Skeletal muscle satellite cell (primary cell): ENCODE results near the gene MED10.
"Not testable (repeated sequence)": the region's sequence is repeated elsewhere in the genome, so short reads cannot be mapped to it uniquely, and the experiment has no call there.

ENCODE experiments used
- H3K27me3 ChIP-seq: 2 replicates; pipeline ENCODE4 v1.7.0; 2013; ENCODE audit warnings: low read length; ENCODE audit not compliant: control insufficient read depth, insufficient read depth
- H3K36me3 ChIP-seq: 2 replicates; pipeline ENCODE4 v1.7.0; 2013; ENCODE audit warnings: mild to moderate bottlenecking, control low read depth, low read length; ENCODE audit not compliant: insufficient read depth
- H3K4me1 ChIP-seq: 2 replicates; pipeline ENCODE4 v1.7.0; 2013; ENCODE audit warnings: low read length; ENCODE audit not compliant: control insufficient read depth, insufficient read depth
- H3K4me2 ChIP-seq: 2 replicates; pipeline ENCODE4 v1.7.0; 2013; ENCODE audit warnings: mild to moderate bottlenecking, low read length
- H3K4me3 ChIP-seq: 2 replicates; pipeline ENCODE4 v1.7.0; 2013; ENCODE audit warnings: low read length
- H3K9ac ChIP-seq: 2 replicates; pipeline ENCODE4 v1.7.0; 2013; ENCODE audit warnings: mild to moderate bottlenecking, low read depth, low read length, moderate library complexity
- H3K9me3 ChIP-seq: replicated peaks from 2 replicates; pipeline ENCODE4 v1.7.0; 2013; ENCODE audit warnings: mild to moderate bottlenecking, control low read depth, low read length

Gene MED10

DNA sequence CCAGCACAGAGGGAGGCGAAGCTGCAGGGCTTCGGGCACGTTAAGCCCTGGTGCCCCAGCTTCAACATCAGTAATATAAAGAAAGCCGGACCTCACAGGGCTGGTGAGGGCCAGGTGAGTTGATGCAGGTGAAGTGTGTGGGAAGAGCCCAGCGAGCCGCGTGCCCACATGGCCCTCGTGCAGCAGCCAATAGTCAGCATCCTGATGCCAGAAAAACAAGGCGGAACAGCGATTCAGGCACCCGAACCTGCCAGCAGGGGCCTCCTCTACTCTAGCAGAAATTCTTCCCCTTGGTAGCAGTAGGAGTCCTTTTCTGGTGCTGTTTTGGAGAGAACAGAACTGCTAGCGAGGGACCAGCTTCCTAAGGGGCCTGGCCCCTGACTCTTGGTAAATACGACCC is 7.8 kb downstream of the MED10 start:
- Histone ChIP-seq H3K9ac (no peak overlapping the region), H3K36me3 (peaks cover 67% of the 10 kb centered on the region), H3K27me3 (no peaks in the 10 kb centered on the region), H3K4me2 (no peak overlapping the region), H3K4me1 (peaks cover 9% of the 10 kb centered on the region), H3K4me3 (no peak overlapping the region), H3K9me3 (no peaks in the 10 kb centered on the region)

DNA sequence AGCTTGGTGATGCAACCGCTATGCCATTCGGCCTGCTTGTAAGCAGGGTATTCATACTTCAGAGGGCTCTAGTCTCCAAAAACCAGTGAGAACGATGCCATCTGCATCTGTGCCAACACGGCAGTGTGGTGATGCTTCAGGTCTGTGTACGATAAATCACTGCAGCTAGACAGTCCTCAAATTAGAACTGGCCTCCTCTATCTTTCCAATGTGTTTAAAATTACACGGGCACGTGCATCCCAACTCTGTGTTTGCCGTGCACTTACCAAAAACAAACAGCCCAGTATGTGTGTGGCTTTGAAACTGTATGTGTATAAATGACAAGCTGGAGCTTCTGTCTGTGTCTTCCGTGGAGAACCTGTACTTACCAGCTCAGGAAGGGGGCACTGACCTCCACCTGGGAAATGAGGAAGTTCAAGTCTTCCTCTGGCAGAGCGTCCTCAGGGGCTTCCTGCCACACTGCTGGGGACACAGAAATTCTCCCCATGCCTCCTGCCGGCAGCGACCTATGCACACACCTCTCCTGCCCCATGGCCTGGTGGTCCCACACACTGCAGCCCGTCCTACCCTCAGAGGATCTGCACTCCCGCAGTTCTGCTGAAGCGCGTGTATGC is 12.3 kb downstream of the MED10 start:
- Histone ChIP-seq H3K4me3 (no peak overlapping the region), H3K4me2 (peak overlapping the region; percentile 16), H3K9ac (no peak overlapping the region), H3K36me3 (peaks cover 22% of the 10 kb centered on the region), H3K27me3 (no peaks in the 10 kb centered on the region), H3K9me3 (no peaks in the 10 kb centered on the region), H3K4me1 (peaks cover 15% of the 10 kb centered on the region)

DNA sequence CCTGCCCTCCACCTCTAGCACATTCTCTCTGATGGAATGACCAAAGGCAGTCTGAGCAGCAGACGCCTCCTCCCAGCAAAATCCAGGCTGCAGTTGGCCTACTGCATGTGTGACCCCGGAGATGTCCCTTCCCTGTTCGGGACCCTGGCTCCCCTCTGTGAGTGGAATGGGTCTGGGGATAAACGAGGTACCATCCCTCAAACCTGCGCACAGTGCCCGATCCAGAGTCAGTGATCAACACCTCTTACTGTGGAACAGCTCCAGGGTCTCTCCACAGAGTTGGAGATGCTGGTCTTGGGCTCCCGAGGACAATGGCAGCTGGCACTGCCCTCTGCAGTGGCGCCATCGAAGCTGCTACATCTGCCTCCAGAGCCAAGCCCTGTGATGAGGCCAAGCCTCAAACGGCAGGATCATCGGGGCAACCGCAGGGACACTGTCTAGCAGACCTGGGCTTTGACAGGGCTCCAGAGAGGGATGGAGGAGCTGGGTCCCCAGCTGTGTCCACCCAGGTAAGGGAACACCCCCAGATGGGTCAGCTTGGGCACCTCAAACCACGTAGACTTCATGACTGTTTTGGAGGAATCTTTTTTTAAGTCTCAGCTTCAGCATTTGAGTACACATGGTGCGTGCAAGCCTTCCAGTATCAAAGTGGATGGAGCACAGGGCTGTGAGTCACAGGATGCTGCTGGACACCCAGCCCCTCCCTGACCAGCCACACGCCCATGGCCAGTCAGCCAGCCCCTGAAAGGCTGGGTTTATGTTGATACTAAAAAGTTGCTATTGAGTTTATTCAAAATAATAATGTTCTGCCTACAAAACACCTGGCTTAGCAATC is 13.0 kb downstream of the MED10 start:
- H3K9ac ChIP-seq: no peak overlapping the region
- peaks cover 15% of the 10 kb centered on the region for H3K4me1 ChIP-seq
- no peaks in the 10 kb centered on the region for H3K27me3 ChIP-seq
- H3K36me3 ChIP-seq: peaks cover 15% of the 10 kb centered on the region
- peak overlapping the region; percentile 52 for H3K4me2 ChIP-seq
- no peak overlapping the region for H3K4me3 ChIP-seq
- no peaks in the 10 kb centered on the region for H3K9me3 ChIP-seq

DNA sequence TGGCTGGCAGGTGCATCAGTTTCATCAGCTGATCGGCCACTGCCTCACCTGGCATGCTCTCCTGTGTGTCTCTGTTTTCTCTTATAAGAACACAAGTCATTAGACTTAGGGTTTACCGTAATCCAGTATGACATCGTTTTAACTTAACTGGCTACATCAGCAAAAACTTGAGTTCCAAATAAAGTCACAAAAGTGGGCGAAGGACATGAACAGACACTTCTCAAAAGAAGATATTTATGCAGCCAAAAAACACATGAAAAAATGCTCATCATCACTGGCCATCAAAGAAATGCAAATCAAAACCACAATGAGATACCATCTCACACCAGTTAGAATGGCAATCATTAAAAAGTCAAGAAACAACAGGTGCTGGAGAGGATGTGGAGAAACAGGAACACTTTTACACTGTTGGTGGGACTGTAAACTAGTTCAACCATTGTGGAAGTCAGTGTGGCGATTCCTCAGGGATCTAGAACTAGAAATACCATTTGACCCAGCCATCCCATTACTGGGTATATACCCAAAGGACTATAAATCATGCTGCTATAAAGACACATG is 14.8 kb downstream of the MED10 start:
- H3K9me3 ChIP-seq, H3K9ac ChIP-seq, H3K4me2 ChIP-seq, H3K4me3 ChIP-seq, H3K36me3 ChIP-seq, H3K27me3 ChIP-seq: not testable (repeated sequence)
- H3K4me1 ChIP-seq: peaks cover 15% of the 10 kb centered on the region

DNA sequence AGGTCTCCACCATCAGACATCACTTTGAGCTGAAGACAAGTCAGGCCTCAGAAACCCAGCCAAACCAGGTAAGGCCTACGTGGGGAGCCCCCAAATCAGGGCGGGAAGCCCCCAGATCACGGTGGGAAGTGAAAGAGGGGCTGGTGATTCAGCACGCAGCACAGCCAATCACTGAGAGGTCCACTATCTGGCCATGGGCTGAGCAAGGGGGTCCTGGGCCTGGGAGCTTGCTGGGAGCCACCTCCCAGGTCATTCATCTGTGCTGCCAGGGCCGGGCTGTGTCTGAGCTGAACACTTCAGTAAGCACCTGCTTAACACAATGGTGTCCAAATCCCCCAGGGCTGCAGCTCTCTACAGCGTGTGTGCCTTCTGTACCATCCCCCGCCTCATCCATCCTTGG is 15.5 kb downstream of the MED10 start:
- Histone ChIP-seq H3K4me3 (no peak overlapping the region), H3K36me3 (no peaks in the 10 kb centered on the region), H3K4me2 (no peak overlapping the region), H3K27me3 (no peaks in the 10 kb centered on the region), H3K9ac (no peak overlapping the region), H3K9me3 (no peaks in the 10 kb centered on the region), H3K4me1 (peaks cover 15% of the 10 kb centered on the region)

DNA sequence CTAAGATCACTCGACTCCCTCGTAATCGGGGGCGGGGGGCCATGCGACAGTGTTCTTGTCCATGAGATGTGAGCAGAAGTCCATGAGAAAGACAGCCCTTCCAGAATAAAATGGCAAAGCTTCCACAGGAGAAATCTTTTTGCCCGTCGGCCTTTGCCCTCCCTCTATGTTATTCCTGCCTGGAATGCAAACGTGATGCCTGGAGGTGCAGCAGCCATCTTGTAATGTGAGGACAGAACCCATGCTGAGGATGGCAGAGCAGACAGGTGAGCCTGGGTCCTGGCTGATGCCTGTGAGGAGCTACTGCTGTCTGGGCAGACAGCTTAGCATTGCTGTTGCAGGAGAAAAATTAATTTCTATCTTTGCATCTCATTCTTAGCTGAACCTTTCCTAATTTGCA is 17.2 kb downstream of the MED10 start:
- H3K9me3 ChIP-seq: no peaks in the 10 kb centered on the region
- peaks cover 11% of the 10 kb centered on the region for H3K4me1 ChIP-seq
- H3K9ac ChIP-seq: no peak overlapping the region
- no peak overlapping the region for H3K4me3 ChIP-seq
- no peaks in the 10 kb centered on the region for H3K27me3 ChIP-seq
- no peak overlapping the region for H3K4me2 ChIP-seq
- H3K36me3 ChIP-seq: no peaks in the 10 kb centered on the region

DNA sequence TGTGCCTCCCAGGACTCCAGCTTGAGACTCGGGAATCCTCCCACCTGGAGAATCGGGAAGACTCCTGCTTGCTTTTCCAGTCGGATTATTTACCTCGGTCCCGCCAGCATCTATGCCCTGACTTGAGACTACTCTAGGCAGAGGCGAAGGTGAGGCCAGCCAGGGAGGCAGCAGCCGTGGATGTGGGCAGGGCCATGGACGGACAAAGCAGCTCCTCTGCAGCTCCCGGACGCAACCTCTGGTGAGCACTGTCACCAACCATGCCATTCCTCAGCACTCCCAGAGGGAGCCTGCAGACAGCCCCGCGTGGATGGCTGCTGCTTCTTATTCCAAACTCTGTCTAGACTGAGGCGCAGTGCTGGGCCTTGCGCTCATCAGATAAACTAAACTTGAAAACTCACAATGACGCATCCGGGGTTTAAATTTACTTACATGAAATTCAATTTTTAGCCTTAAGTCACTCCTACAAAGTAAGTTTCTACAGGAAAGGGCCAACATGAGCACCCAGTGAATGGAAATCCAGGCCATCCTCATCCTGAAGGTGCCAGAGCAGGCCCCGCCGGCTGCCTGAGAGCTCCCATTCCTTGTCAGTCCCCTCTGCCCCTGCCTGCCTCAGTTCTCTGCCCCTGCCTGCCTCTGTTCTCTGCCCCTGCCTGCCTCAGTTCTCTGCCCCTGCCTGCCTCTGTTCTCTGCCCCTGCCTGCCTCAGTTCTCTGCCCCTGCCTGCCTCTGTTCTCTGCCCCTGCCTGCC is 17.8 kb downstream of the MED10 start:
- Histone ChIP-seq H3K4me1 (peaks cover 5% of the 10 kb centered on the region), H3K9ac (no peak overlapping the region), H3K4me3 (no peak overlapping the region)

DNA sequence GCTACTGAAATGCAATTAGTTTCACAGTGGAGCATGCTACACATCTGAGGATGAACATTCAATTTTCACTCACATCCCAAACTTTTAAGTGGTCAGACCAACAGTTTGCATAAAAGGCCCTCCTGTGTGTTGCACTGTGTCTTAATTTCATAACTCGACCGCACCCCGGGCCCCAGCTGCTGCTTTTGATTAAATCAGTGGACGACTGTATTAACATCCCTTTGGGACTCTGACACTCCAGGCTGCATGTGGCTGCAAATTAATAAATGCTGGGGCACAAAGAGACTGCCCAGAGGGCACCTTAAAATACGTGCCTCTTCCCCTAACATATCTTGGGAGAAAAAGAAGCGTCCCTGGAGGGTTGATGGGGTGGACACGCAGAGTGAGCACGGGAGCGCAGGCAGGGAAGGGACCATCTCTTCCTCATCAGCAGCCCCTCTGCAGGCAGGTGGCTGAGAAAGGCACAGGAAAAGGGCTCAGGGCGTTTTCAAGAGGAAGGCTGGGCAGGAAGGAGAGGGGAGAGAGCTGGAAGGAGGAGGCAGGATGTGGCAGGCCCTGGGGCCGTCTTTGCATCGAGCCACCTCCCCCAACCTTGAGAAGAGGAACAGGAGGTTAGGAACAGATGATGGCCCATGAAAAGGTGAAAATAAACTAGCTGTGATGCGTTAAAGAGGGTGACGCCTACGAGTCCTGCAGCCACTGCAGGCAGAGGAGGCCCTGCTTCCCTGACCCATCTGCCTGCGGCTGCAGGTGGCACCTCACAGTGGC is 18.6 kb downstream of the MED10 start:
- Histone ChIP-seq H3K36me3 (no peaks in the 10 kb centered on the region), H3K4me1 (no peaks in the 10 kb centered on the region), H3K27me3 (no peaks in the 10 kb centered on the region), H3K9me3 (no peaks in the 10 kb centered on the region), H3K9ac (no peak overlapping the region), H3K4me2 (no peak overlapping the region), H3K4me3 (no peak overlapping the region)

More for the DNA sequence above, 17.8 kb downstream of the MED10 start:
- no peaks in the 10 kb centered on the region for H3K36me3 ChIP-seq
- no peaks in the 10 kb centered on the region for H3K27me3 ChIP-seq
- no peak overlapping the region for H3K4me2 ChIP-seq
- no peaks in the 10 kb centered on the region for H3K9me3 ChIP-seq

DNA sequence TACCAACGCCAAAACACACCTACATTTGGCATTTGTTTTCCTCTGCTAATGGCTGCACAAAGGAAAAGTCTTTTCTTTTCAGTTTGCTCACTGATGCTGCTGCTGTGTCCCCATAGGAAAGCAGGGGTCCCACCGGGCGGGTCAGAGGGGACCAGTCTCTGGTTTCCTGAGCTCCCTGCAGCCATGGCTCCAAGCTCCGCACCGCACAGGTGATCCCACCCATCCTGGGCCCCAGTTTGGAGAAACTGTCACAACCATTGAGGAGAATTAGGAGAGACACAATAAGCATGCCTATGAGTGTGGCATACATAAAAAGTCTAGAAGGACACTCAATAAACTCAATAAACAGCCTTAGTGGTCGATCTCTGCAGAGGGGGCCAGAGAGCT is 19.9 kb downstream of the MED10 start:
- Histone ChIP-seq H3K36me3 (no peaks in the 10 kb centered on the region), H3K27me3 (no peaks in the 10 kb centered on the region), H3K9ac (no peak overlapping the region), H3K4me2 (no peak overlapping the region), H3K4me1 (no peaks in the 10 kb centered on the region), H3K4me3 (no peak overlapping the region), H3K9me3 (no peaks in the 10 kb centered on the region)

DNA sequence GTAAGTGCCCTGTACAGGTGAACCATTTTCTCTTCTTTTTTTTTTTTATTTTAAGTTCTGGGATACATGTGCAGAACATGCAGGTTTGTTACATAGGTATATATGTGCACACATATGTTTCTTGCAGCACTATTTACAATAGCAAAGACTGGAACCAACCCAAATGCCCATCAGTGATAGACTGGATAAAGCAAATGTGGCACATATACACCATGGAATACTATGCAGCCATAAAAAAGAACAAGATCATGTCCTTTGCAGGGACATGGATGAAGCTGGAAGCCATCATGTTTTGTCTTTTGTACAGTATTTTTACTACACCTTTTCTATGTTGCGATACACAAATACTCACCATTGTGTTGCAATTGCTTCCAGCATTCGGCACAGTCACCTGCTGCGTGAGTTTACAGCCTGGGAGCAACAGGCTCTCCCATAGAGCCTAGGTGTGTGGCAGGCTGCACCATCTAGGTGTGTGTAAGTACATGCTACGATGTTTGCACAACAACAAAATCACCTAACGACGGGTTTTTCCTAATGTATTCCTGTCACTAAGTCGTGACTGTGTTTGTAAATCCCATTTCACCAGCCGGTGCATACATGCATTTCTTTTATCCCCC is 20.4 kb downstream of the MED10 start:
- H3K4me2 ChIP-seq, H3K4me3 ChIP-seq, H3K36me3 ChIP-seq, H3K9me3 ChIP-seq, H3K9ac ChIP-seq, H3K27me3 ChIP-seq, H3K4me1 ChIP-seq: not testable (repeated sequence)
